Measurements from ENCODE around the gene PCNX3. TPM values are rescaled to one million over a fixed set of nuclear protein-coding genes. Genes with fewer than 3 reads are reported as not detected.
"Not testable (repeated sequence)": the region's sequence is repeated elsewhere in the genome, so short reads cannot be mapped to it uniquely, and the experiment has no call there.

PCNX3 gene
- polyA plus RNA-seq, 2 donors = 15.0 to 16.1 TPM

DNA sequence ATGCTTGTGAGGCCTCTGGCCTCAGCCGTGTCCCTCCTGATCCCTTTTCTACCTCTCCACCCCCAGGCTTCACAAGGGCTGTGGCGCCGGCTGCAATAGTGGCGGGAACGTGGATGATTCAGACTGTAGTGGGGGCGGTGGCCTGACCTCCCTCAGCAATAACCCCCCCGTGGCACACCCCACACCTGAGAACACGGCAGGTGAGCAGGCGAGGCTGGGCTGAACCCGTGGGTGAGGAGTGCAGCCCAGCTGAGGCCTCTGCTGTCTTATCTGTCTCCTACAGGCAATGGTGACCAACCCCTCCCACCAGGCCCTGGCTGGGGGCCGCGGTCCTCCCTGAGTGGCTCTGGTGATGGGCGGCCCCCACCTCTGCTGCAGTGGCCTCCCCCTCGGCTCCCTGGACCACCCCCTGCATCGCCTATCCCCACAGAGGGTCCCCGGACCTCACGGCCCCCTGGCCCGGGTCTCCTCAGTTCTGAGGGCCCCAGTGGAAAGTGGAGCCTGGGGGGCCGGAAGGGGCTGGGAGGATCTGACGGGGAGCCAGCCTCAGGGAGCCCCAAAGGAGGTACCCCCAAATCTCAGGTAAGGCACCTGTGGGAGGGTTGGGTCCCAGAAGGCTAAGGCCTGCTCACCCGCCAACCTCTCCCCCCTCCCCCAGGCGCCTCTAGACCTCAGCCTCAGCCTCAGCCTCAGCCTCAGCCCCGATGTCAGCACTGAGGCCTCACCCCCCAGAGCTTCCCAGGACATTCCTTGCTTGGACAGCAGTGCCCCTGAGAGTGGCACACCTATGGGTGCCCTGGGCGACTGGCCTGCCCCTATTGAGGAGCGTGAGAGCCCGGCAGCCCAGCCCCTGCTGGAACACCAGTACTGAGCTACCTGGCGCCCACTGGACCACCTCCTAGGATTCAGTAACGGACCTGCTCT lies 20.8 kb downstream of the PCNX3 start:
- Histone ChIP-seq H3K36me3 (ENCODE audit: control insufficient read depth in 2 of 2, insufficient read depth in 2 of 2, low read length in 1 of 2) (peaks cover 4 to 42% of the 10 kb centered on the region in 2 donors), H3K4me1 (ENCODE audit: control insufficient read depth in 2 of 2, insufficient read depth in 2 of 2, low read length in 1 of 2) (peaks cover 8 to 9% of the 10 kb centered on the region in 2 donors), H3K27me3 (ENCODE audit: control insufficient read depth in 1 of 2, insufficient read depth in 2 of 2, low read length in 2 of 2) (no peaks in the 10 kb centered on the region), H3K27ac (ENCODE audit: low read depth in 2 of 2, low read length in 1 of 2) (no peak overlapping the region), H3K9me3 (ENCODE audit: control insufficient read depth in 2 of 2, insufficient read depth in 1 of 2, low read depth in 1 of 2, low read length in 1 of 2) (no peaks in the 10 kb centered on the region), H3K4me3 (ENCODE audit: low read depth in 1 of 2, low read length in 2 of 2) (no peak overlapping the region)
- 87 to 91% methylated on average over 25 to 28 of the region's 28 CpGs for WGBS, 2 donors

DNA sequence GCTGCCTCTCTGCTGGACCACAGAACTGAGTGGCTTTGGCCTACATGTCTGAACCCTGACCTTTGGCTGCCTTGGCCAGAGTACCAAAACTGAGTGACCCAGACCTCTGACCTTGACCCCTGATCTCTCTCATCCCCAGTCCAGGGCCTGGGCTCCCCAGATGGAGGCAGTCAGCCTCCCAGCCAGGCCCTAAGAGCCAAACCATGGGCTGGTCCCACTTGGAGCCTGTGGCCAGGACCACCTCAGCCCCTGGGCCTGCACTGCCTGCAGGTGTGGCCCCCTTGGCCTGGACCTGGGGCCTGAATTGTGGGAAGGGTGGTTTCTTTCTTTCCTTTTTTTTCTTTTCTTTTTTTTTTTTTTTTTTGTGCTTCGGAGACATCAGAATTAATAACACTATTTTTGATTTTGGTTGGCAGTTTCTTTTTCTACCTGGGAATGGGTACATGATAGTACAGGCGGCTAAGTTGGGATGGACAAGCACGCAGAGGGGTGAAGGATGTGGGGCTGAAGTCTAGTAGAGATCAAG lies 21.5 kb downstream of the PCNX3 start:
- Histone ChIP-seq H3K4me3 (ENCODE audit: low read depth in 1 of 2, low read length in 2 of 2) (peak overlapping the region in 1 of 2 donors; percentile 2), H3K9me3 (ENCODE audit: control insufficient read depth in 2 of 2, insufficient read depth in 1 of 2, low read depth in 1 of 2, low read length in 1 of 2) (no peaks in the 10 kb centered on the region), H3K36me3 (ENCODE audit: control insufficient read depth in 2 of 2, insufficient read depth in 2 of 2, low read length in 1 of 2) (peaks cover 4 to 36% of the 10 kb centered on the region in 2 donors), H3K27me3 (ENCODE audit: control insufficient read depth in 1 of 2, insufficient read depth in 2 of 2, low read length in 2 of 2) (no peaks in the 10 kb centered on the region), H3K27ac (ENCODE audit: low read depth in 2 of 2, low read length in 1 of 2) (peak overlapping the region; percentile 47 to 94), H3K4me1 (ENCODE audit: control insufficient read depth in 2 of 2, insufficient read depth in 2 of 2, low read length in 1 of 2) (peaks cover 8 to 12% of the 10 kb centered on the region in 2 donors)
- 85 to 88% methylated on average over 3 of the region's 3 CpGs for WGBS, 2 donors

DNA sequence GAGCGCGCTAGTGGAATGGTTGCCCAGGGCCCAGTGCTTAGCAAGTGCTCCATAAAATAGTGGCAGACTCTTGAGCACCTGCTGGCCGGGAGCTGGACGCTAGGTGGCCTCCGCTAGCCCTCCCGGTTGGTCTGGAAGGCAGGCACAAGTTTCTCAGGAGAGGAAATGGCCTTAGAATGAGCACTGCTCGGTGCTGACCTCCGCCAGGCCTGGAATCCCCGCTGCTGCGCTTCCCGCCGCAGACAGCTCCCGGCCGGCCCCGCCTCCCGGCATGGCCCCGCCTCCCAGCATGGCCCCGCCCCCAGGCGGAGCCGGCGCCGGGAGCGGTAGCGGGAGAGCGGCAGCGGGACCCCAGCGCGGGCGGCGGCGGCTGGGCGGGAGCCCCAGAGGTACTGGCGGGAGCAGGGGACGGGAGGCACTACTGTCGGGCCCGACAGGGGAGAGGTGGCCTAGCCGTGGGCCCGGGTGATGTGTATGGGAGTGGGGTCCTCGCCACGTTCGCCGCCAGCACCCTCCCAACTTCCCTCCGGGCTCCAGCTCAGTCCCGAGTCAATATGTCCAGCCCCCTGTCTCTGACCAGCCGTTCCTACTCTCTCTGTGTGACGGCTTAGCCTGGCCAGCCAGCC lies 22.3 kb downstream of the PCNX3 start, which contains the start of gene SIPA1:
Gene SIPA1, plus strand, starts transcription at position 308 of the 626 bp plus-strand sequence. CDS start 2,821 bp downstream, outside the sequence.
- Histone ChIP-seq H3K36me3 (ENCODE audit: control insufficient read depth in 2 of 2, insufficient read depth in 2 of 2, low read length in 1 of 2) (peaks cover 4 to 36% of the 10 kb centered on the region in 2 donors), H3K27ac (ENCODE audit: low read depth in 2 of 2, low read length in 1 of 2) (peak within 1 kb of the TSS; percentile 91 to 94), H3K27me3 (ENCODE audit: control insufficient read depth in 1 of 2, insufficient read depth in 2 of 2, low read length in 2 of 2) (no peaks in the 10 kb centered on the region), H3K4me1 (ENCODE audit: control insufficient read depth in 2 of 2, insufficient read depth in 2 of 2, low read length in 1 of 2) (peaks cover 8 to 13% of the 10 kb centered on the region in 2 donors), H3K9me3 (ENCODE audit: control insufficient read depth in 2 of 2, insufficient read depth in 1 of 2, low read depth in 1 of 2, low read length in 1 of 2) (no peaks in the 10 kb centered on the region), H3K4me3 (ENCODE audit: low read depth in 1 of 2, low read length in 2 of 2) (peak within 1 kb of the TSS; percentile 67 to 83)
- WGBS, 2 donors = 4% methylated on average over 34 to 46 of the region's 46 CpGs

DNA sequence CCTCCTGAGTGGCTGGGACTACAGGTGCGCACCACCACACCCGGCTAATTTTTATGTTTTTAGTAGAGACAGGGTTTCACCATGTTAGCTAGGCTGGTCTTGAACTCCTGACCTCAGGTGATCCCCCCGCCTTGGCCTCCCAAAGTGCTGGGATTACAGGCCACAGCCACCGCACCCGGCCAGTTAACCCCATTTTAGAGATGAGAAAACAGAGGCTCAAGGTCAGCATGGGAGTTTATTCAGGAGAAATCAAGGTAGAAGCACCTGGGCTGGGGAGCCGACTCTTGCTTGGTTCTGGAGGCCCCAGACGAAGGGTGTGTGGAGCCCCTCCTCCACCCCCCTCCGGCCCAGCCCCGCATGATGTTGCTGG lies 23.6 kb downstream of the PCNX3 start:
- H3K9me3 ChIP-seq (ENCODE audit: control insufficient read depth in 2 of 2, insufficient read depth in 1 of 2, low read depth in 1 of 2, low read length in 1 of 2); H3K27me3 ChIP-seq (ENCODE audit: control insufficient read depth in 1 of 2, insufficient read depth in 2 of 2, low read length in 2 of 2); H3K4me3 ChIP-seq (ENCODE audit: low read depth in 1 of 2, low read length in 2 of 2): not testable (repeated sequence)
- Histone ChIP-seq H3K4me1 (ENCODE audit: control insufficient read depth in 2 of 2, insufficient read depth in 2 of 2, low read length in 1 of 2) (peaks cover 8 to 16% of the 10 kb centered on the region in 2 donors), H3K27ac (ENCODE audit: low read depth in 2 of 2, low read length in 1 of 2) (peak overlapping the region in 1 of 2 donors; percentile 76), H3K36me3 (ENCODE audit: control insufficient read depth in 2 of 2, insufficient read depth in 2 of 2, low read length in 1 of 2) (peaks cover 4 to 29% of the 10 kb centered on the region in 2 donors)
- 80 to 89% methylated on average over 9 of the region's 9 CpGs for WGBS, 2 donors

GRCh38 chr11:65639623-65640482 lies 24.3 kb downstream of the PCNX3 start:
- Histone ChIP-seq H3K4me3 (ENCODE audit: low read depth in 1 of 2, low read length in 2 of 2) (peak overlapping the region in 1 of 2 donors; percentile 20), H3K9me3 (ENCODE audit: control insufficient read depth in 2 of 2, insufficient read depth in 1 of 2, low read depth in 1 of 2, low read length in 1 of 2) (no peaks in the 10 kb centered on the region), H3K27ac (ENCODE audit: low read depth in 2 of 2, low read length in 1 of 2) (peak overlapping the region; percentile 69 to 76), H3K27me3 (ENCODE audit: control insufficient read depth in 1 of 2, insufficient read depth in 2 of 2, low read length in 2 of 2) (no peaks in the 10 kb centered on the region), H3K36me3 (ENCODE audit: control insufficient read depth in 2 of 2, insufficient read depth in 2 of 2, low read length in 1 of 2) (peaks cover 4 to 26% of the 10 kb centered on the region in 2 donors), H3K4me1 (ENCODE audit: control insufficient read depth in 2 of 2, insufficient read depth in 2 of 2, low read length in 1 of 2) (peaks cover 8 to 16% of the 10 kb centered on the region in 2 donors)
- 58 to 75% methylated on average over 8 of the region's 8 CpGs for WGBS, 2 donors

DNA sequence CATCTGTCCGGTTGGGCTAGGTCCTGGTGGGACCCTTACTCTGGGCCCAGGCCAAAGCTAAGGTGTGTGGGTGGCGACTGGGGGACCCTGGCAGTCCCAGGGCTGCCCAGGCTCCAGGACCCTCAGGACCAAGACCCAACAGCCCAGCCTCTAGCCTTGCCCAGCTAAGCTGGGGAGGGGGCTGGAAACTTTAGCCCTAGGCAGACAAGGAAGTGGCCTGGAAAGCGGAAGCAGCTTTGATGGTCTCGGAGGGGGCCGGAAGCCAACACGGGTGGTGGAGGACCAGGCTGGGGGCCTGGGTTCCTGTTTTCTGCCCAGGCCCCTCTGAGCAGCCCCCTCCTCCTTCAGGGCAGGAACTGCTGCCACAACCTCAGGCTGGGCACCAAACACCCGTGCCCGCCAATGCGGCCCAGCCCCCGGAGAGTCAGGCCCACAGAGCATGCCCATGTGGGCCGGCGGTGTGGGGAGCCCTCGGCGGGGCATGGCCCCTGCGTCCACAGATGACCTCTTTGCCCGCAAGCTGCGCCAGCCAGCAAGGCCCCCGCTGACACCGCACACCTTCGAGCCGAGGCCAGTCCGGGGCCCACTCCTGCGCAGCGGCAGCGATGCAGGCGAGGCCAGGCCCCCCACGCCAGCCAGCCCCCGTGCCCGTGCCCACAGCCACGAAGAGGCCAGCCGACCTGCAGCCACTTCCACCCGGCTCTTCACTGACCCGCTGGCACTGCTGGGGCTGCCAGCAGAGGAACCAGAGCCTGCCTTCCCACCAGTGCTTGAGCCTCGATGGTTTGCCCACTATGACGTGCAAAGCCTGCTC lies 25.1 kb downstream of the PCNX3 start:
- H3K36me3 ChIP-seq (ENCODE audit: control insufficient read depth in 2 of 2, insufficient read depth in 2 of 2, low read length in 1 of 2) = peaks cover 4 to 21% of the 10 kb centered on the region in 2 donors
- WGBS, 2 donors = 67 to 70% methylated on average over 29 to 35 of the region's 35 CpGs

DNA sequence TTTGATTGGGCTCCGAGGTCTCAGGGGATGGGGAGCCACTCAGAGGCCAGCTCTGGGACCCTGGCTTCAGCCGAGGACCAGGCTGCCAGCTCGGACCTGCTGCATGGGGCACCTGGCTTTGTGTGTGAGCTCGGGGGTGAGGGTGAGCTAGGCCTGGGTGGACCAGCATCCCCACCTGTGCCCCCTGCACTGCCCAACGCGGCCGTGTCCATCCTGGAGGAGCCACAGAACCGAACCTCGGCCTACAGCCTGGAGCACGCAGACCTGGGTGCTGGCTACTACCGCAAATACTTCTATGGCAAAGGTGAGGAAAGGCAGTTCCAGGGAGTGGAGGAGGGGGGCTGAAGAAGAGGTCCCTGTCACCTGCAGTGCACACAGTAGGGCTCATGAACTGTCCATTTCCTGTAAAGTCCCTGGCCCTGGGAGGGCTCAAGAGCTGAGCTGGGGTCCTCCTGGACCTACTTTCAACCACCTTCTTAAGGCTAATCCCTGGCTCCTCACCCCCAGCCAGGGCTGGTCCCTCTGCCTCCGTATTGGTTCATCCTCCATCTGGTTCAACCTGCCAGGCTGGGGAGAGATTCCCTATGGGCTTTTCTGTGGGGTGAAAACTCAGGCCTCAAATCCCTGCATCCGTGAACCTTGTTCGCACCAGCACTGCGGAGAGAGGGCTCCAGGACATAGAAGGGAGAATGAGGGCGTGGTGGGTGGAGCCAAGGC lies 25.9 kb downstream of the PCNX3 start:
- Histone ChIP-seq H3K36me3 (ENCODE audit: control insufficient read depth in 2 of 2, insufficient read depth in 2 of 2, low read length in 1 of 2) (peaks cover 0 to 19% of the 10 kb centered on the region in 2 donors), H3K27ac (ENCODE audit: low read depth in 2 of 2, low read length in 1 of 2) (peak overlapping the region; percentile 18 to 76)
- WGBS, 2 donors = 76 to 80% methylated on average over 16 of the region's 16 CpGs

More for the DNA sequence above, 25.1 kb downstream of the PCNX3 start:
- Histone ChIP-seq H3K27me3 (ENCODE audit: control insufficient read depth in 1 of 2, insufficient read depth in 2 of 2, low read length in 2 of 2) (no peaks in the 10 kb centered on the region), H3K4me3 (ENCODE audit: low read depth in 1 of 2, low read length in 2 of 2) (peak overlapping the region in 1 of 2 donors; percentile 39), H3K4me1 (ENCODE audit: control insufficient read depth in 2 of 2, insufficient read depth in 2 of 2, low read length in 1 of 2) (peaks cover 7 to 16% of the 10 kb centered on the region in 2 donors), H3K9me3 (ENCODE audit: control insufficient read depth in 2 of 2, insufficient read depth in 1 of 2, low read depth in 1 of 2, low read length in 1 of 2) (no peaks in the 10 kb centered on the region), H3K27ac (ENCODE audit: low read depth in 2 of 2, low read length in 1 of 2) (peak overlapping the region; percentile 69 to 76)

DNA sequence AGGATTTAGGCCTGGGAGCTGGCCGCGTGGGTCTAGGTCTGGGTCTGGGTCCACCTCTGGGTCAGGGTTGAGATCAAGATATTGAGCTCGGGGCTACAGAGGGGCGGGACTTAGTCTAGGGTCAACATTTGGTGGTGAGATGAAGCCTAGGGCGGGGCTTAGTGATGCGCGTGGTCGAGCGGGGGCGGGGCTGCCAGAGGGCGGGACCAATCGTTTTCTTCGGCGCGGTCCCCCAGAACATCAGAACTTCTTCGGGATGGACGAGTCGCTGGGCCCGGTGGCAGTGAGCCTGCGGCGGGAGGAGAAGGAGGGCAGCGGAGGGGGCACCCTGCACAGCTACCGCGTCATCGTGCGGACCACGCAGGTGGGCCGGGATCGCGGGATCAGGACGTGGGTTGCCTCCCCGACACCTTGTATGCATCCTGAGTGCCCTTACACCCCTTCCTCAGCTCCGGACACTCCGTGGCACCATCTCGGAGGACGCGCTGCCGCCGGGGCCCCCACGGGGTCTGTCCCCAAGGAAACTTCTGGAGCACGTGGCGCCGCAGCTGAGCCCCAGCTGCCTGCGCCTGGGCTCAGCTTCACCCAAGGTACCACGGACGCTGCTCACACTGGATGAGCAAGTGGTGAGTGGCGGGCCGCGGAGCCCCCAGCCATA lies 26.6 kb downstream of the PCNX3 start:
- Histone ChIP-seq H3K4me1 (ENCODE audit: control insufficient read depth in 2 of 2, insufficient read depth in 2 of 2, low read length in 1 of 2) (peaks cover 7 to 23% of the 10 kb centered on the region in 2 donors), H3K27me3 (ENCODE audit: control insufficient read depth in 1 of 2, insufficient read depth in 2 of 2, low read length in 2 of 2) (no peaks in the 10 kb centered on the region), H3K9me3 (ENCODE audit: control insufficient read depth in 2 of 2, insufficient read depth in 1 of 2, low read depth in 1 of 2, low read length in 1 of 2) (no peaks in the 10 kb centered on the region), H3K27ac (ENCODE audit: low read depth in 2 of 2, low read length in 1 of 2) (peak overlapping the region in 1 of 2 donors; percentile 18), H3K36me3 (ENCODE audit: control insufficient read depth in 2 of 2, insufficient read depth in 2 of 2, low read length in 1 of 2) (peaks cover 0 to 15% of the 10 kb centered on the region in 2 donors), H3K4me3 (ENCODE audit: low read depth in 1 of 2, low read length in 2 of 2) (no peak overlapping the region)
- WGBS, 2 donors = 56 to 57% methylated on average over 49 of the region's 49 CpGs

More for the DNA sequence above, 25.9 kb downstream of the PCNX3 start:
- Histone ChIP-seq H3K9me3 (ENCODE audit: control insufficient read depth in 2 of 2, insufficient read depth in 1 of 2, low read depth in 1 of 2, low read length in 1 of 2) (no peaks in the 10 kb centered on the region), H3K4me3 (ENCODE audit: low read depth in 1 of 2, low read length in 2 of 2) (peak overlapping the region in 1 of 2 donors; percentile 39), H3K4me1 (ENCODE audit: control insufficient read depth in 2 of 2, insufficient read depth in 2 of 2, low read length in 1 of 2) (peaks cover 7 to 18% of the 10 kb centered on the region in 2 donors), H3K27me3 (ENCODE audit: control insufficient read depth in 1 of 2, insufficient read depth in 2 of 2, low read length in 2 of 2) (no peaks in the 10 kb centered on the region)
